GM21367 (cell line): ENCODE data around the gene AKAP11.

ENCODE experiments used
- ATAC-seq: cut with Tn5 transposase; IDR thresholded peaks from one replicate; pipeline ENCODE4 v1.9.1; 2021; ENCODE audit not compliant: unreplicated experiment

The AKAP11 gene

GRCh38 chr13:42271337-42272114 is 426 bp upstream of the AKAP11 start:
- ATAC-seq, result peak; percentile 74

GRCh38 chr13:42272804-42273175 is 838 bp downstream of the AKAP11 start:
- no peak for ATAC-seq

GRCh38 chr13:42274386-42275097 is 2.6 kb downstream of the AKAP11 start:
- no peak for ATAC-seq

DNA sequence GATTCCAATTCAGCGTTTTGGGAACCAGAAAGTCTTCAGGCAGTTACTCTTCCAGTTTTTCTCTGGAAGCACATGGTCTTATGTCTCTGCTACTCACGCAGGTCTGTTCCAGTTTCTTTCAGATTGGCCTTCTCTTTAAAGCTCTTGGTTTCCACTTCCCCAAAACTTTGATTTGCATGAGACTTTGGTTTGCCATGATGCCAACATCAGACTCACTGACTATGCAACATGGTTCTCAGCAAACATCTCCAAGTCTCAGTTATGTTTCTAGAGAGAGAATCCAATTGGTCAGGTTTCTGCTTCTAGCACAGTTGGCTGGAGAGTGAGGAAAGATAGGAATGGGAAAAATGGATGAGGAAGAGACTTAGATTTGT is 3.1 kb downstream of the AKAP11 start:
- ATAC-seq, result peak; percentile 31

DNA sequence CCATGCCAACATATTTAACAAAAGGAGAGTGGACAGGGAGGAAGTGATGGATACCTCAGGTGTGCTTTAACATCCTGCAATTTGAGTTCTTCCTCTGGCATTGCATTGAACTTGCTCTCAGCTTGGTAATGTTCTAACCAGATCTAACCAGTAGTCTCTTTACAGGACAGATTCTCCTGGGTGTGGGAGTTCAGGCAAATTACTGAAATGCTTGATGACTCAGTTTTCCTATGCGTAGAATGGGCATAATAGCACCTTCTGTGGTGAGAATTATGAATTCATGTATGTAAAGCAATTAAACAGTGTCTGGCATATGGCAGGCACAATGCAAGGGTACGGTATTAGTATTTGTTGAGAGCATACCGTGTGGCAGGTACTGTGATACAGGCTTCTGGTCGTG is 3.6 kb downstream of the AKAP11 start:
- ATAC-seq, result no peak

DNA sequence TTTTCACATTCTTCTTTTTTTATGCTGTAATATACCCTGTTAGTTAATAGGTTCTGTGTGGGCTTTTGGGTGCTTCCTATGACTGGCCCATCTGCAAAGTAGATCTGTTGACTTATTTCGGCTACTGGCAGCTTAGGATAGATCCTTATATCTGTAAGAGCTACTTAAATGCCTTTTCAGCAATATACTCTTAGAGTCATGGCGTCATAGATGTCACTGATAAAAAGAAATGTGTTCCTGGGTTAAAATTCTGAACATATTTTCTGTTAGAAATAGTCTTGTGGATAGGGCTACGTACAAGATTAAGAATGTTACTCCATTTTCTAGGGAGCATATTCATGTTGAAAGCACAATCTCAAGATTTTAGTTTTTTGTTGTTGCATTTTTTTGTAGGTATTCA is 4.7 kb downstream of the AKAP11 start:
- ATAC-seq, result no peak

GRCh38 chr13:42277618-42278276 is 5.8 kb downstream of the AKAP11 start:
- ATAC-seq, result no peak

- ATAC-seq, result no peak
These were observed 7.1 kb downstream of the AKAP11 start for GRCh38 chr13:42279080-42279479.

GRCh38 chr13:42279986-42280385 is 8.0 kb downstream of the AKAP11 start:
- ATAC-seq, result no peak

DNA sequence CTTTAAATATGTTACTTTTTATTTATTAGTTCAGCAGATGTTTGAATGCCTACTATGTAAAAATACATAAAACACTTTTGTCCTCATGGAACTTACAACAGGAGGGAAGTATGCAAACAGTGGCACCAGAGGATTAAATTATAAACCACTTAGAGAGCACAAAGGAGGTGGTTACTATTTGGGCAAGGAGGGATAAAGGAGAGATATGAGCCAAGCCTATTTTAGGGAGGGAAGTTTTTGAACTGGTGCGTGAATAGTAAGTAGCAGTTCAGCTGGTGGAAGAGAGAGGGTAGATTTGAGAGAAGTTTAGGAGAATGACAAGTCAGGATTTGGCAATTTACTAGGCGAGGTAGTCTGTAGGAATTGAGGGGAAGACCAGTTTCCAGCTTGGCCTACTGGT is 8.6 kb downstream of the AKAP11 start:
- no peak for ATAC-seq

DNA sequence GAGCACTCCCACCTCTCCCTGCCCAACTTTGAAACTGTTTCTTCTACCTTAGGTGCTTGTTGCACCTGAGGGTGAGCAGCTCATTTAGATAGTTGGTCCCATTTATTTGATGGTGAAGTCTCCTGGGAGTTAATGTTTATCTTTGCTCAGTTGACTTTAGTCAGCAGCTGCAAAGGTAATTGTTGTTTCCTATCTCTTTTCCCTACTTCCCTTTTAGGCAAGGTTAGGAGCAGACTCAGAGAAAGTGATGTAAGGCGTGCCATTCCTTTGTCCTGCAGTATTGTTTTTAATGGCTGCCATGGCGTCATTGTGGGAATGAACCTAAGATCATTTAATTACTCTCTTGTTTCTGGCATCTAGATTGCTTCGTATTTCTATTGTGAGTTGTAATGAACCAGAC is 11.6 kb downstream of the AKAP11 start:
- no peak for ATAC-seq

- no peak for ATAC-seq
These were observed 12.1 kb downstream of the AKAP11 start for GRCh38 chr13:42284068-42284467.

GRCh38 chr13:42298392-42298791 is 26.4 kb downstream of the AKAP11 start:
- ATAC-seq, result no peak

DNA sequence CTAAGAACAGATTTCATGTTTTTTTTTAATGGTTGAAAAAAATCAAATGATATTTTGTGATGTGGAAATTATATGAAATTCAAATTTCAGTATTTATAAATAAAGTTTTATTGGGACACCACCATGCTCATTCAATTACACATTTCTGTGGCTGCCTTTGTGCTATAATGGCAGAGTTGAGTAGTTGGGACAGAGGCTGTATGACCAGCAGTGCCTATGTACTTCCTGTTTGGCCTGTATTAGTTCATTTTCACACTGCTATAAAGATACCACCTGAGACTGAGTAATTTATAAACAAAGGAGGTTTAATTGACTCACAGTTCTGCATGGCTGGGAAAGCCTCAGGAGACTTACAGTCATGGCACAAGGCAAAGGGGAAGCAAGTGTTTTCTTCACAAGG is 33.6 kb downstream of the AKAP11 start:
- ATAC-seq, result no peak

DNA sequence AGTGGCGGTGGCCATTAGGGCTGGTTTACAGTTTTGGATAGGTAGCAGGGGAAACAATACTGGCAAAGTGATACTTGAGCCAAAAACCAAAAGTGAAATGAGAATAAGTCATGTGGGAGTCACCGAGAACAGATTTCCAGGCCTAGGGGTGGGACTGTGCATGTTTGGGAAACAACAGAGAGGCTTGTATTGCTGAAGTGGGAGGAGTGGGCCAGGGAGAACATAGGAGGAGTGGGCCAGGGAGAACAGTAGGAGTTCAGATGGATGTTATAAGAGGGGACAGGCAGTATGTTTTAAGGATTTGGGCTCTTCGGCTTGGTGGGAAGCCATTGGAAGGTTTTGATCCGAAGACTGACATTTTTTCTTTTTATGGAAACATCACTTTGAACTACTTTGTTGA is 35.5 kb downstream of the AKAP11 start:
- ATAC-seq, result no peak

- ATAC-seq, result no peak
These were observed 41.0 kb downstream of the AKAP11 start for GRCh38 chr13:42312817-42313431.

DNA sequence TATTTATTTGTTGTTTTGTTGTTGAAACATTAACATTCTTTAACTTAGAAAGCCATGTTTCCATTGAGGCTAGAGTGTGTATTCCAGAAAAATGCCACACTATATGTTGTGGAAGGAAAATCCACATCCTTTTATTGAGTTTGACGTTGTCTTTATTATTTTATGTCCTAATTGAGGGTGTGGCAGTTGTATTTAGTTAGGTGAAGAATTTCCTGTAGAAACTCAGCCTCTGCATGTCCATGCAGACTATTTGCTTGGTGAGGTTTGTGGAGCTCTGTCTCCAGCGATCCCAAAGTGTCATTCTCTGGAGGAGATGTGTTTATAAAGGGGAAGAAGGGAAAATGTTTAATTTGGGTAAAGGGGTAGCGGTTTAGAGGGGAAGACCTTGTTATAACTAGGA is 46.6 kb downstream of the AKAP11 start:
- ATAC-seq, result no peak

- ATAC-seq, result no peak
These were observed 48.4 kb downstream of the AKAP11 start for GRCh38 chr13:42320375-42320787.

DNA sequence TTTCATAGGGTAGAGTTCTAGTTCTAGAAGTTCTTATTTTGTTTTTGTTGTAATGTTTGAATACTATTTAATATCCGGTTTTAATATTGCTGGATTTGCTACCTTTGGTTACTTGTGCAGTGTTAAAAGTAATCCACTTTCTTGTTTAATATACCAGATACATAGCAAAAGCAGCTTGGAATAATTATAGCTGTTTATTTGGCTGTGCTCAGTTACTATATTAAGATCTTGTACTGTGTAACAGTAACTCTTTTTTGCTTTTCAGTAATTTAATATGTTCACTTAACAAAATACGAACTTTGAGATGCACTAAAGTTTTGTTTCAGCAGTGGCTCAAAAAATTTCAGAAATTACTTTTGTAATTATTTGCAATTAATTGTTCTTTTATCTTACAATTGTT is 50.9 kb downstream of the AKAP11 start:
- no peak for ATAC-seq

DNA sequence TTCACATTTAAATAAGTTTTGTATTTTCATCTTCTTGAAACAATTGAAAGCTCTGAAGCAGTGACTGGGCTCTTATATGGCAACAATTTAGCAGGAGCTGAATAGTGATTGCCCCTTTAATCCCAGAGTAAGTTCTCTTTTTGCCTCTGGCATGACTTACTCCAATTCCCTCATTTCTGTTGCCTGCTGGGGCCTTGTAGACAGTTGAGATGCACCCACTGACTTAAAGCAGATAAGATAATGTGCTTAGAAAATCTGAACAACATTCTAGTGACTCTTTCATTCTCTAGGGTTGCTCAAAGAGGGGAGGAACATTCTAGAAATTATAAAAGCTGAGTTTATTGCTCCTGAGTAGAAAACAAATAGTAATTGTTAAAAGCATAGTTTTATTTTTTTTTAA is 52.8 kb downstream of the AKAP11 start:
- ATAC-seq, result no peak

DNA sequence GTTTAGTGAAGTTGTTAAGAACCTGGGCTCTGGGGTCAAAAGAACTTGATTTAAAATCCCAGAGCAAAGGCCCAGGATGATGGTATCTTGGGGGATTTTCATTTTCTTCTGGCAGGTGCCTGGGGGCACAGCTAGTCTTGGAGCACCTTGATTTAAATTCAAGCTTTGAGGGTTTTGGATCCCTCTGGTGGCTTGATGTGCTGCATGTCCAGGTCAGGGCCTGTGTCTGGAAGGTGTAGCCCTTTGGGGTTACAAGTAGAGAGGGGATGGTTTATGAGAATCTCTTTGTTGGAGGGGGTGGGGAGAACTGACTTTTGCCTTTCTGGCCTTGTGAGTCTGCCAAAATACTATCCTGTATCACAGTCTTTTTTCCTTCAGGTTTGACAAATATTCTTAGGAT is 55.8 kb downstream of the AKAP11 start:
- ATAC-seq, result no peak

GRCh38 chr13:42328672-42329071 is 56.7 kb downstream of the AKAP11 start:
- ATAC-seq, result no peak
